NCI-H1694 treated with DMSO at 0.1 percent for 48 hours (cell line): ENCODE measurements around the gene UGT1A1.

Source experiments
- DNase-seq: peaks from one replicate; lab custom pipeline; 2025; lab: John Stamatoyannopoulos, UW

The UGT1A1 gene

DNA sequence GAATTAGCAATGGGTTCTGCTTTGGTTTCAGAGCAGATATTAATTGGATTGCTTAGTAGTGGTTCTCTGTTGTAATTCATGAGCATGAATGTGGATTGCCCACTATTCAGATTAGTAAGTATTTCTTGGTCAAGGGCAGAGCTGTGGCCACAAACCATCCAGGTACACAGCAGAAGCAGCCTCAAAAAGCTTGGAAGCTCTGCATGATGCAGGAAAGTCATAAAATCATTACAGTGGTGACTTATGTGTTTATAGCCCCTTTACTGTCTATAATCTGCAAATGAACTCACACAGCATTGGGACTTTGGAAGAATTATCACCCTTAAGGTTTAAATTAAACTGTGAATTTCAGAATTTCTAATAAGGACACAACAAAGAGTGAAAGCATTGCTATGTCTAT is 1.9 kb upstream of the UGT1A1 start:
- DNase-seq: no peak

DNA sequence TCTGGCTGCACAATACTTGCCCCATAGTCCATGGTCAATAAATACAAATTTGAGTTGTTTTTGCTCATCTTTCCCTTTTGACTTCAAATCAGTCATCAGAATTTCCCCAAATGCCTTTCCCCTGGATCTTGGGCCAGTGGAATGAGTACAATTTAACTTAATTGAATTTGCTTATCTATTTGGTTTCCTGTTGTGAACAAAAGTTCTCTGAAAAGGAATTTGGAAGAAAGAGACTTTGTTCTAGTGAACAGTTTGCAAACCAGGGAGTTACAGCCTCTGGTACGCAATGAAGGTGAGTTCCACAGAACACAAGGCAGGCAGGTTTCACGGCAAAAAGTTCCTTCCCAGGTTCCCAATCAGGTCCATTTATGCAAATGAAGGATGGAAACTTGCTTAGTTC is 1.2 kb upstream of the UGT1A1 start:
- no peak for DNase-seq

DNA sequence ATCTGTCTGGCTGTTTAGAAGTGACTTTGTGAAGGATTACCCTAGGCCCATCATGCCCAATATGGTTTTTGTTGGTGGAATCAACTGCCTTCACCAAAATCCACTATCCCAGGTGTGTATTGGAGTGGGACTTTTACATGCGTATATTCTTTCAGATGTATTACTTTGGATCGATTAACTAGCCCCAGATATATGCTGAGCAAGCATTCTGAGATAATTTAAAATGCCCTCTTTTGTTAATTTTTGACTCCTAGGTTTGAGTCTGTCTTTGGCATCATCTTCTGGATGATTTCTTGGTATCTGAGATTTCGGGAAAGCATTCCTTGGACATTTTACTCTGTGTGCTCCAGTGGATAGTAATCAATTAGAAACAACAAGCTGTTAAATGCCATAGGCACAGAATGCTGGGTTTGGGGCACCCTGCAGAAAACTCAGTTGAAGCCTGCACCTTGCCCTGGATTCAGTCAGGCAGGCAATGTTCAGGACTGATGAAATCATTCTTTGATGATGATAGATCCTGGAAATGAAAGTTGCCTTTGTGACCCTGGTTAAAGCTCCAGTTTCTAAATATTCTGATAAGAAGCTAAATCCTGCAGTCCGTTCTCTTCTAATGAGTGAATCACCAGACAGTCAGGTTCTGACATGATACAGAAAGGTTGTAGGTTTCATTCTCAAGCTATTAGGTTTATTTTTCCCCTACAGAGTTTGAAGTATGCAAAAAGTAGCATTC is 1.1 kb downstream of the UGT1A1 start:
- DNase-seq: no peak

- DNase-seq: no peak
These were observed 4.2 kb downstream of the UGT1A1 start for GRCh38 chr2:233764264-233764663.

GRCh38 chr2:233764761-233765160 is 4.7 kb downstream of the UGT1A1 start:
- no peak for DNase-seq

GRCh38 chr2:233766416-233766815 is 6.3 kb downstream of the UGT1A1 start:
- DNase-seq: no peak

DNA sequence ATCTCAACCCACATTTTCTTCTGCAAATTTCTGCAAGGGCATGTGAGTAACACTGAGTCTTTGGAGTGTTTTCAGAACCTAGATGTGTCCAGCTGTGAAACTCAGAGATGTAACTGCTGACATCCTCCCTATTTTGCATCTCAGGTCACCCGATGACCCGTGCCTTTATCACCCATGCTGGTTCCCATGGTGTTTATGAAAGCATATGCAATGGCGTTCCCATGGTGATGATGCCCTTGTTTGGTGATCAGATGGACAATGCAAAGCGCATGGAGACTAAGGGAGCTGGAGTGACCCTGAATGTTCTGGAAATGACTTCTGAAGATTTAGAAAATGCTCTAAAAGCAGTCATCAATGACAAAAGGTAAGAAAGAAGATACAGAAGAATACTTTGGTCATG is 8.0 kb downstream of the UGT1A1 start:
- no peak for DNase-seq

GRCh38 chr2:233769260-233769659 is 9.2 kb downstream of the UGT1A1 start:
- no peak for DNase-seq

GRCh38 chr2:233772153-233772552 is 12.1 kb downstream of the UGT1A1 start:
- DNase-seq: no peak

DNA sequence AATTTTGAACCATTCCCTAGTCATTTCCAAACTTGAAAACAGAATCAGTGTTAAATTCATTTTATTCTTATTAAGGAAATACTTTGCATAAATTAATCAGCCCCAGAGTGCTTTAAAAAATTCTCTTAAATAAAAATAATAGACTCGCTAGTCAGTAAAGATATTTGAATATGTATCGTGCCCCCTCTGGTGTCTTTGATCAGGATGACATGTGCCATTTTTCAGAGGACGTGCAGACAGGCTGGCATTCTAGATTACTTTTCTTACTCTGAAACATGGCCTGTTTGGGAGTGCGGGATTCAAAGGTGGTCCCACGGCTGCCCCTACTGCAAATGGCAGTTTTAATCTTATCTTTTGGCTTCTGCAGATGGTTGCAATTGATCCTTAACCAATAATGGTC is 12.5 kb downstream of the UGT1A1 start:
- no peak for DNase-seq

GRCh38 chr2:233773854-233774253 is 13.8 kb downstream of the UGT1A1 start:
- no peak for DNase-seq

GRCh38 chr2:233775414-233775813 is 15.3 kb downstream of the UGT1A1 start:
- no peak for DNase-seq

- no peak for DNase-seq
These were observed 18.0 kb downstream of the UGT1A1 start, which contains the start of gene MROH2A for GRCh38 chr2:233778030-233778429. TSS of gene MROH2A (plus strand) at chr2:233778330. CDS start at chr2:233779359, 1,029 bp downstream.

- DNase-seq: no peak
These were observed 19.7 kb downstream of the UGT1A1 start for GRCh38 chr2:233779722-233780121.

- no peak for DNase-seq
These were observed 20.7 kb downstream of the UGT1A1 start for GRCh38 chr2:233780771-233781170.

DNA sequence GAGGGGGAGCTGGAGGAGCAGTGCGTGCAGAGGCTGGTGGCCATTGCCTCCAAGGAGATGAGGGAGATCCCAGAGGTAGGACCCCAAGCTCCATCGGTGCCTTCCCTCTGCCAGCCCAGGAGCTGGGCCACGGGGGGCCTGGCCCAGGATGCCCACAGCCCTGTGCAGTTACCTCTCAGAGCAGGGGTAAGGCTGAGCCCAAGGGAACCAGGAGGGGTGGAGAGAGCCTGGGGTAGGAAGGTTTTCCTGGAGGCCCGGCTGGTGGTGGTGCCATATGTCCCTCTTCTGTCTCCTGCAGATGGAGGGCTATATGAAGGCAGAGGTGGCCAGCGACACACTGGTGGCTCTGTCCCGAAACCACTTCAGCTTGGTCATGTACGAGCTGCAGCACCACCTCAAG is 29.5 kb downstream of the UGT1A1 start:
- DNase-seq: no peak

DNA sequence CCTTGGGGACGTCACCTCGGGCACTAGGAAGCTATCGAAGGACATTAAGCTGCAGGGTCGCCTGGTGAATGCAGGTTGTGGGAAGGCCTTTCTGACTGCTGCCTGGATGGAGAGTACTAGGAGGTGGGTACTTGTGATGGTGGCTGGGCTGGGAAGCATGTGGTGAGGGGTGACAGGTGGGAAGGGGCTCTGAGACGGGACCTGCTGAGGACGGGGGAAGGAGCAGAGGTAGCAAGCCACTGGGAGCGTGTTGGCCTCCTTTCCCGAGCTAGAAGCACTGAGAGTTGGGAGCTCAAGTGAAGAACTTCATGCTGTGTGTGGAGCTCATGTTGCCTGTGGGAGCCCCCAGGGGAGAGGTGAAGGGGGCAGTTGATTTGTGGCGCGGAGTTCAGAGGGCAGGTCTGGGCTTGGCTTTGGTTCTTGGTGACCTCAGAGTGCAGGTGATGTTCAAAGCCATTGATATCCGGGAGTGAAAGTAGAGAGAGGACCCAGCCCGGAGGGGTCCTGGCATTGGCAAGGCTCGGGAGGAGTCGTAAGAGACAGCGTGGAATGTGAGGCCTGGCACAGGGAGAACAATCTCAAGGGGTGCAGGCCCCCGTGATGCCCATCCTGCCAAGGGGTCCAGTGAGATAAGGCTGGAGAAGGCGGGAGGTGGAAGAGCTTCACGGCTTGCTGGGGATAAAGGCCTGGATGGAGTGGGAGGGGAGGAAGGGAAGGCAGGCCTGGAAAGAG is 31.2 kb downstream of the UGT1A1 start:
- DNase-seq: no peak

GRCh38 chr2:233791883-233792329 is 31.8 kb downstream of the UGT1A1 start:
- no peak for DNase-seq

DNA sequence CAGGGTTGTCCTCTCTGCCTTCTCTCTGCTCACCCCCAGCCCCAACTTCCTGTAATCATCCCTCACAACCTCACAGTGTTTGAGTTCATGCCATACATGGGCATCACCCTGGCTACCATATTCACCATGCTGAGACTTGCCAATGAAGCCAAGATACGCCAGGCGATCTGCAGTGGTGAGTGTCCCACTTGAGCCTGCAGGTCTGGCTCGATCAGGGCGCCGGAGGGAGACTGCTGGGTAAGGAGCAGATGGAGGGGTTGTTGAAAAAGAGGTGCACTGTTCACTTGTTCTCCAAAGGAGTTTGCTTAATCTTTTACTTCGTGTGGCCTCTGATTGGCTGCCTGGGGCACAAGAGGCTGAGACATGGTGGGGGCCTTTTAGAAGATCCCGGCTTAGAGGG is 32.6 kb downstream of the UGT1A1 start:
- no peak for DNase-seq

- DNase-seq: no peak
These were observed 33.5 kb downstream of the UGT1A1 start for GRCh38 chr2:233793465-233794127.

DNA sequence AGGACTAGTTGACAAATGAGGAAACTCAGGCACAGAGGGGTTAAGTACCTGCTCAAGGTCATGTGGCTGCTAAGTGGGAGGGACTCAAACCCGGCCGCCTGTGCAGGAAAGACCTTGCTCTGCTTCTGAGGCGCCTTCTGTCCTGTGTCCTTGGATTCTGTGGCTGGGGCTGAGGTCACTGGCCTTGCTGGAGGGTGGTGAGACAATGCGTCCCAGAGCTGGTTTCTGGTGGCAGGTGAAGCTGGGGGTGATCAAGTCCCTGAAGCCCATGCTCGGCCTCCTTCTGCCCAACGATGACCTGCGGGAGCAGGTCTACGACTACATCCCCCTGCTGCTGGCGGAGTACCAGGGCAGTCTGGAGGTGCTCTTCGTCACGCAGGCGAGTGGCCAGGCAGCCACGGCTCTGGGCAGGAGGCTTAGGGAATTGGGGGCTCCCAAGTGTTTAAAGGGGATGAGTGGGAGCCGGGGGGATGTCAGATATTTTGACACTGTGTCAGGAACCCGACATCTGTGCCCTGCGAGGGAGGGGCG is 34.1 kb downstream of the UGT1A1 start:
- no peak for DNase-seq

- no peak for DNase-seq
These were observed 35.7 kb downstream of the UGT1A1 start for GRCh38 chr2:233795735-233796171.

GRCh38 chr2:233796254-233796653 is 36.2 kb downstream of the UGT1A1 start:
- DNase-seq: no peak
